HG03108 (cell line): ENCODE measurements around the gene C10orf143.
A peak's percentile ranks its signal among the peaks of the same experiment; 100 is the strongest.
"Not testable (repeated sequence)": the region's sequence is repeated elsewhere in the genome, so short reads cannot be mapped to it uniquely, and the experiment has no call there.

ENCODE experiments used
- ATAC-seq: cut with Tn5 transposase; IDR thresholded peaks from one replicate; pipeline ENCODE4 v1.9.1; 2021; ENCODE audit warnings: moderate library complexity; ENCODE audit not compliant: unreplicated experiment

The C10orf143 gene

DNA sequence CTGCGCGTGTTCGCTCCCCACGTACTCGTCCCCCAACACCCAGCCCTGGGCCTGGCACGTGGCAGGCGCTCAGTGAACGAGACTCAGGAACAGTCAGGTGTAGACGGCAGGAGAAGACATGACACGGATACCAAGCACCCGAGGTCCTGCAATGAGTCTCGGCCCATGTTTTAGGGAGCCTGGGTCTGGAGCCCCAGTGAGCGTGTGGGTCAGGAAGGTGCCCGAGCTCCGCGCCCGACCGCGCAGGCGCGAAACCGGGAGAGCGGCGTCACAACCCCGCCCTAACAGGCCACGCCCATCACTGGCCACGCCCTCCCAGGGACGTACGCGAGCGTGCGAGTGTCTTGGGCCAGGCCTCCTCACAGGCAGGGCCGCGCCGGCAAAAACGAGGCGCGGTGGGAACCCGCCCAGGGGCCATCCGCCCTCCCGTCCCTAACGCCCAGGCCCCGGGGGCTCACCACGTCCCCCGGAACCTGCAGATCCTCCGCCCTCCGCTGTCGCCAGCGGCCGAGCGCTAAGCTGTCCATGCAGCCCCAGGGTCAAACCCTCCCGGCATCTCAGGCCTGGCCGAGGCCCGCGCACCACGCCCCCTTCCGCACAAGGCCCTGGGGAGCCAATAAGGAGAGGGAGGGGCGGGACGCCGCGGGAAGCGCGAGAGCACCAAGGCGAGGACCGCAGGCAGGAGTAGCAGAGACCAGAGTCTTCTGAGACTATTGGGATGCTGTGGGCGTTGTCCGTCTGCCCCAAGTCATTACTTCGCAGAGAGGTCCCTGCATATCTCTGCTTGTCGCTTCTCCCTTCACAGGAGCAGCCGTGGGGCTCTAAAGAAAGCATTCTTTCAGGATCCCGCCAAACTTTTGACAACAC, at the start of gene C10orf143:
C10orf143 (minus strand) TSS at position 585 of the 867 bp plus-strand sequence; CDS start at position 527, 58 bp downstream.
- ATAC-seq = peak; percentile 82

DNA sequence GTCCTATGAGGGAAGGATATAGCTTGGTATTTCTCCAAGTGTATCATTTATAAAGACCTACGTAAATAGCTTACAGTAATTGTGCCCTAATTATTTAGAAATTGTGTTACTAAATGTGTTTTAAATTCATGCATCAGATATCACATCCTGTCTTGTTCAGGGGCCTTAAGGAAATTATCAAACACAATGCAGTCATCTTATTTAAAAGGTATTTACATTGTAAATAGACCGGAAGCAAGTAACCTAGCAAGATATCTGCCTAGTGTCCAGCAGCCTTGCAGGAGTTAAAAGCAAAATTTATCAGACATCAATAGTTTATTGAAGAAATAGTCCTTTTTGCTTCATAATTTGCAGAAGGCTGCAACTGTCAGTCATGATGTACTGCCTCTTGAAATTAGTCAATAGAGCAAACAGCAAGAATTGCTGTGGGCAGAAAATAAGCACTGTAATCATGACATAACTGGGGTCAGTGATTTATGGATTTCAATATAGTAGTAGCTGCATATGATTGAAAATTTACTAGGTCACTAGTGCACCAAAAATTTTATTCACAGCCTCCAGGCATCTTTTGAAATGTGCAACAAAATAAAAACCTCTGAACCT, 48.7 kb upstream of the C10orf143 start:
- no peak for ATAC-seq

DNA sequence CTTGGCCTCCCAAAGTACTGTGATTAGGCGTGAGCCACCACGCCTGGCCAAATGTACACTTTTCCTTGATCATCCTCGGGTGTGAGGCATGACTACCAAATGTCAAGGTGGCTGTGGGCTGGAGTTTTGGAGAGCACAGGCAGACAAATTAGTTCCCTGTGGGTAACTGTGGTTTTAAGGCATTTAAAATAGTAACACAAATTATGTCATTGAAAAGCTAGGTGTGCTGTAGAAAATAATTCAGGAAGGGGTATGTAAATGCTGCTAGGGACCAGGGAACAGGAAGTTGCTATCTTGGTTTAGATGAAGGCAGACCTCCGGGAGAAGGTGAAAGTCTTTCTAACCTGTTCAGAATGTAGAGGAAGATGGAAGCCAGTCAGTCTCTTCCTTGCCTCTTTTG, 35.4 kb upstream of the C10orf143 start:
- no peak for ATAC-seq

DNA sequence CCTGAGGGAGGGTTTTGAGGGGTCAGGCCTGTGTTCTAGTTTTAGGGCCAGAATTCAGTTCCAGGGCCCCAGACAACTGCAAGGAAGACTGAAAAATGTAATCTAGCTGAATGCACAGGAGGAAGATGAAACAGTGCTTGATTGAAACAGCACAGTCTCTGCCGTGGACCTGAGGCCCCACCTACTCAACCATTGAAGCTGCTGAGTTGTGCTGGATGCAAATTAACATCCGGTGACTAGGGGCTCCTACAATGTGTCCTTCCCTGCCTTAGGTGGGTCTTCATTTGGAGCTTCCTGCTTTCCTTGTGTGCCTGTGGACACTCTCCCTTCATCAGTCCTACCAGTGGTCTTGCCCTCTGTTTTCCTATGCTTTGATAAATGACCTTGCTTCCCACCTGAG, 31.2 kb upstream of the C10orf143 start:
- peak; percentile 82 for ATAC-seq

DNA sequence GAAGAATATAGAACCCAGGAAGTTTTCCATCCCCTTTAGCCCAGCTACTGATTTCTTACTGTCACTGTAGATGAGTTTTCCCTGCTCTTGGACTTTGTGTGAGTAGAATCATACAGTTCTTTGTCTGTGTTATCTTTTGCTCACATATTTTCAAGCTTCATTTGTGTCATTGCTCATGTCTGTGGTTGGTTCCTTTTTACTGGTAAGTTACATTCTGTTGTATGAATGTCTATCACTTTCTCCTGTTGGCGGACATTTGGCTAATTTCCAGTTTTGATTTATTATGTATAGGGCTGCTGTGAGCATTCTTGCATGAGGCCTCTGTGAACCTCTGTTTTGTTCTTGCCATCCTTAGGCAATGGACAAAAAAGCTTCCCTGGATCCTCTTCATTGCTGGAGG, 30.8 kb upstream of the C10orf143 start:
- peak; percentile 29 for ATAC-seq

DNA sequence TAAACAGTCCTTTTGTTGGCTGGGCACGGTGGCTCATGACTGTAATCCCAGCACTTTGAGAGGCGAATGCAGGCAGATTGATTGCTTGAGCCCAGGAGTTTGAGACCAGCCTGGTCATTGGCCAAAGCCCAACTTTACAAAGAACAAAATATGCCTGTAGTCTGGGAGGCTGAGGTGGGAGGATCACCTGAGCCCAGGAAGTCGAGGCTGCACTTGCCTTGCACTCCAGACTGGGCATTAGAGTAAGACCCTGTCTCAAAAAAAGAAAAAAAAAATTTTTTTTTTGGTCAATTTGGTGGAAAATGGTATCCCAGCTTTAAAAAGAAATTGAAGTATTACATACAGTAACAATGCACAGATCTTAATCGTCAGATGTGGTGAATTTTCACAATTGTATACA, 30.4 kb upstream of the C10orf143 start:
- no peak for ATAC-seq

DNA sequence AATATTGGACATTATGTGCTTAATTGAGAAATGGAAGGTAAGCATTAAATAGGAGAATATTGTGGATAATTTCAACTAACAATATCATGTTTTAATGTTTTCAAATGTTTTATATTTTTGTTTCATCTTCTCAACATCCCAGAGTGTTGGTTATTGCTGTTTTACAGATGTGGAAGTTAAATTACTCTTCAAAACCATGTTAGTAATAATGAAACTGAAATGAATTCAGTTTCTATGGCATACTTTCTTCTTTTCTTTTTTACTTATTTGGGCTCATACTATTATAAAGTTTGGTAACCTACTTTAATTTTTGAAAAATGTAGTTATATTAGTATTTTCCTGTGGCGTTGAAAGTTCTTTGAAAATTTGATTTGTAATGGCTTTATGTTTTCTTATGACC, 29.8 kb upstream of the C10orf143 start:
- ATAC-seq = no peak

DNA sequence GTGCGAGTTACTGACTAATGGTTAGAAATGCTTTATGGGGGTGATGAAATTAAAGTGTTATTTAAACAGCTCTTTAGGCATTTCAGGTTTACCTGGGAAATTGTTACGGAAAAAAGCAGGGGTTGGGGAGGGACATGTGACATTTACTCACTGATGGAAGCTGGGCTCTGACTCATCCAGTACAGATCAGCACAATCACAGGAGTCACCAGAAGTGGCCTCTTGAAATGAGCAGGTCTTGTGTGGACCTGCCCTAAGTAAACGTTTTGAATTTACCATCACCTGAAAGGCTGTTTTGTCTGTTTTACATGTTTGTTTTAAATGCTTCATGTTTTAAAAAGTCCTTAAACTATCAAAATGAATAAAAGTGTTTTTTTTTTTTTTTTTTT, 27.8 kb upstream of the C10orf143 start:
- ATAC-seq = no peak

DNA sequence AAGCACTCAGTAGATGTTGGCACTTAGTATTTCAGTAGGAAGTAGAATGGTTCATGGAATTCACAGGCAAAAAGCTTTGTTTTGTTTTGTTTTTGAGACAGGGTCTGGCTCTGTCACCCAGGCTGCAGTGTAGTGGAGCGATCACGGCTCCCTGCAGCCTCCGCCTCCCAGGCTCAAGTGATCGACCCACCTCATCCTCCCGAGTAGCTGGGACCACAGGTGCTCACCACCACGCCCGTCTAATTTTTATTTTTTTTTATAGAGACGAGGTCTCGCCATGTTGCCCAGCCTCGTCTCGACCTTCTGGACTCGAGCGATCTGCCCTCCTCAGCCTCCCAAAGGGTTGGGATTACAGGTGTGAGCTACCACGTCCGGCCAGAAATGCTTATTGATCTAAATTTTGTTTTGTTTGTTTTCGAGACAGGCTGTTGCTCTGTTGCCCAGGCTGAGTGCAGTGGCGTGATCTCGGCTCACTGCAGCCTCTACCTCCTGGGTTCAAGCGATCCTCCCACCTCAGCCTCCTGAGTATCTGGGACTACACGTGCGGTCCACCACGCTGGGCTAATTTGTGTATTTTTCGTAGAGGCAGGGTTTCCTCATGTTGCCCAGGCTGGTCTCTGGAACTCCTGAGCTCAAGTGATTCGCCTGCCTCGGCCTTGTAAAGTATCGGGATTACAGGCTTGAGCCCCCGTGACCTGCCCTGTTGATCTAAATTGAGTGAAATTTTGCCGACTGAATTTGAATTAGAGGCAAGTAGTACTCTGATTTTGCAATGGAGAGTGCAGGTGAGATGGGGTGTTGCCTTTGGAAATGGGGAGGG, 27.2 kb upstream of the C10orf143 start:
- no peak for ATAC-seq

DNA sequence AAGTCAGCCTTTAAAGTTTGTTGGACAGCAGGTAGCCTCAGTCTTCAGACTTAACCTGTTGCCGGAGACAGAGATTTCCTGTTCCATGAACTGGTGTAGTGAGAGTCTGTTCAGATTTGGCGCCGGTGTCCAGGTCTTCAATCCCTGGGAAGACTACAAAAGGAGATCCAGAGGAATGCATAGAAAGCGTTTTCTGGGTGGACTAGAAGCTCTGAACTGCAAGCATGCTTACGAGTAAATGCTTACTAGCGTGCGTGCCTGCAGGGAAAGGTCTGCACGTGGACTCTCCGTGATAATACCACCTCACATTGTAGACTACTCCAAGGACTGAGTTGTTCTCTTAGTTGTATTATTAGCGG, 26.4 kb upstream of the C10orf143 start:
- ATAC-seq = no peak

DNA sequence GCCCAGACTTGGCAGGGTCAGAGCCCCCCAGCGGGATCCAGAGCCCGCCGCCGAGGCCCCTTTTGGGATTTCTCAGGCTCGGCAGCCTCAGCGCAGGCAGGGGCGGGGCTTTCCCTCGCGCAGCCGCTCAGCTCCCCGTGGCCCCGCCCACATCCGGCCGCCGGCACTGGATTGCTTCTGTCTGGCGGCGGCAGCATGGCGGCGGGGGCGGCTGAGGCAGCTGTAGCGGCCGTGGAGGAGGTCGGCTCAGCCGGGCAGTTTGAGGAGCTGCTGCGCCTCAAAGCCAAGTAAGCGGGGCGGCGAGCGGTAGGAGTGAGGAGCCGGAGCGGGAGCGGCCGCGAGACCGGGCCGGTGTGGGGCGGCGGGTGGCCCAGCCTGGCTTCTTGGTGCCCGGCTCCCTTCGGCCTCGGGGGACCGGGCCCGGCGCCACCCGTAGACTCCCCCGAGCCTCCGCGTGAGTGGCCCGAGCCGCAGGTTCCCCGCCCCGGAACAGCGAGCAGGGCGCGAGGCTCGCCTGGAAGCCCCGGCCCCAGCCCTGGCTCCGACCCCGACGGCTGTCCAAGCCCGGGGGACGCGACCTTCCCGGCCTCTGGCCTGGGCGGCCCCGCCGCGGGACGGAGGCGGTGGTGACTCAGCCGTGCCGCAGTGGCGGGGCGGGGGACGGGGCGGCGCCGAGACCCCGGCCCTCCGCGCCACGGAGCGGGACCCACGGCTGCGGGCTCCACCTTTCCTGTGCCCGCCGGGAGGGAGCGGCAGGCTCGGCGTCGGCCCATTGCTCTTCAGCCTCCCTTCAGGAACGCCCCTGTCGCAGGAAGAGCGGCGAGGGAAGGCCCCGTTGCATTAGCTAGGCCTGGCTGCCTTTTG, 25.8 kb upstream of the C10orf143 start, which contains the start of gene GLRX3:
GLRX3 (plus strand) TSS at position 166 of the 864 bp plus-strand sequence; CDS start at position 196, 30 bp downstream.
- ATAC-seq = peak; percentile 63

DNA sequence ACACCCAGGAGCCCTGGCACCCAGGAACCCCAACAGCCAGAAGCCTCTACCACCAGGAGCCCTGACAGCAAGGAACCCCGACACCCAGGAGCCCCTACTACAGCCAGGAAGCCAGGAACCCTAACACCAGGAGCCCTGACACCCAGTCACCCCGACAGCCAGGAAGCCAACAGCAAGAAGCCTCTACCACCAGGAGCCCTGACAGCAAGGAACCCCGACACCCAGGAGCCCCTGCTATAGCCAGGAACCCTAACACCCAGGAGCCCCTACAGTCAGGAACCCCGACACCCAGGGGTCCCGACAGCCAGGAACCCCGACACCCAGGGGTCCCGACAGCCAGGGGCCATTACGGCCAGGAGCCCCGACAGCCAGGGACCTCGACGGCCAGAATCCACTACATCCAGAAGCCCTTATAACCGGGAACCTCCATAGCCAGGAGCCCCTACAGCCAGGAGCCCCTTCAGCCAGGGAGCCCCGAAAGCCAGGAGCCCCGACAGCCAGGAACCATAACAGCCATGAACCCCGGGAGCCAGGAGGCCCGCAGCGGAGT, 25.1 kb upstream of the C10orf143 start:
- no peak for ATAC-seq

DNA sequence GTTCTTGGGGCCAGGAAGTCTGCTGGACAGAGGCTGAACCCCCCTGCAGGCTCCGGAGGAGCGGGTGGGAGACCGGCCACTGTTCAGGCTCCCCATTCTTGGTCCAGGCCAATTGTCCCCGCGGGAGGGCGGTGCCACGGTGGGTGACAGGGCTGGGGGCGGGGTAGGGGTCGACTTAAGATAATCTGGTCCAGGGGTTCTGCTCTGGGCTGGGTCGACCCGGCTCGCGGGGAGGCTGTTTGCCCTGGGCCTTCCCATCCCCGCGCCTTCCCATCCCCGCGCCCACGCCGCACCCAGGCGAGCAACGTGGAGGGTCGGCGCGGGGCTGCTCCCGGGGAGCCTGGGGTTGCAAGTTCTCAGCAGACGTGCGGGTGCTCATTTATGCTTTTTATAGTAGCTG, 18.3 kb upstream of the C10orf143 start:
- ATAC-seq = no peak

DNA sequence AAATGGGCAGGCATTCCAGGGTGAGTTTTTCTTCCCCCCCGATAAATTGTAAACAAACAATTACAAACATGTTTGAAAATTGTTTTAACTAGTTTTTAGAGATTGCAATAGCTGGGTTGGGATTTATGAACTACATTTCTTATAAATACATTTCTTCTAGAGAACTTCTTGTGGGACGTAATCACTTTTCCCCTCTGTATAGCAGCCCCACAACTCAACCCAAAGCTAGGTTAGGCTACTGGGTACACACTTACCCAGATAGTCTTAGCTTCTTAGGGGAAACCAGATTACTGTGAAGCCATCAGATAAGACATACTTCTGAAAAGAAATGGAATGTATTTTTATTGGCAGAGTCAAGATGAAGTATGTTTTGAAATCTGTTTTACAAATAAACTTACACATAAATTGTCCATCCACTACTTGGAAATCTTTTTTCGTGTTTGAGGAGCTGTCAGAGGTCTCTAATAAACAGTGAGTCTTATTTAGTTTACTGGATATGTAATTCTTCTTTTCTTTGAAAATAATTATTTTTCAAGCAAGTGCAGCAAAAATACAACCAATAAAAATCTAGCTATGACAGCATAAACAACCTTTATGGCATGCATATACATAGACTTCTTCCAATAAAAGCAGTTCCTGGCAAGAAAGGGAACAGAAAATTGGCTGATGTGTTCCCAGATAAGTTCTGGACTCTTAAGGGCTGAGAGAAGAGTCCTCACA, 17.6 kb upstream of the C10orf143 start:
- ATAC-seq = no peak

DNA sequence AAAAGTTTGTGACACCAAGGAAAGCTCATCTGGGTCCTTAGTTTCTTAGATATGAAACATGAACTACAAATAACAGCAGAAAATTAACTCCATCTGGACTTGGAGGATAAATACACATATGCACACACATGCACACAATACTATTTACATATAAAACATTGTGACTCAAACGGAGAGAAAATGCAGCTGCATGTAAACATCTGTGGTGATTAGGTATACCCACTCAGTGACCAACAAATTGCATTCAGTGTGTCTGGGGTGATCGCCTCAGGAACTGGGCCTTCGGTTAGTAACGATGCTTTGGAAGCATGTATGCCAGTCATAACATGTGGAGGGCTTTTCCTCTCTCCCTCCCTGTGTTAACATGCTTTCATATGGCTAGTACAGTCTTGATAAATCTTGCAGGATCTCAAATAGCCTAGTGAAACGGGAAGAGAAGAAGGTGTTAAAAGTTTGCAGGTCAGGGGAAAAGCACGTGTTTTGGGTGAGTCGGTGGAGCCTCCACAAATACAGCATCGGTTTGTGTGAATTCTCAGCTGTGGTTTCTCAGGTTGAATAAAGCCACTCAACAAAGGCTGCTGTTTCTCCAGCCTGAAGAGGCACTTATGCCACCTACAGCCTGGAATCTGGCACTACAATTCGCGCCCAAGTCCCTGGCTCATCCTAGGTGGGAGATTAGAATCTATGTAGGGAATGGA, 16.9 kb upstream of the C10orf143 start:
- peak; percentile 95 for ATAC-seq

DNA sequence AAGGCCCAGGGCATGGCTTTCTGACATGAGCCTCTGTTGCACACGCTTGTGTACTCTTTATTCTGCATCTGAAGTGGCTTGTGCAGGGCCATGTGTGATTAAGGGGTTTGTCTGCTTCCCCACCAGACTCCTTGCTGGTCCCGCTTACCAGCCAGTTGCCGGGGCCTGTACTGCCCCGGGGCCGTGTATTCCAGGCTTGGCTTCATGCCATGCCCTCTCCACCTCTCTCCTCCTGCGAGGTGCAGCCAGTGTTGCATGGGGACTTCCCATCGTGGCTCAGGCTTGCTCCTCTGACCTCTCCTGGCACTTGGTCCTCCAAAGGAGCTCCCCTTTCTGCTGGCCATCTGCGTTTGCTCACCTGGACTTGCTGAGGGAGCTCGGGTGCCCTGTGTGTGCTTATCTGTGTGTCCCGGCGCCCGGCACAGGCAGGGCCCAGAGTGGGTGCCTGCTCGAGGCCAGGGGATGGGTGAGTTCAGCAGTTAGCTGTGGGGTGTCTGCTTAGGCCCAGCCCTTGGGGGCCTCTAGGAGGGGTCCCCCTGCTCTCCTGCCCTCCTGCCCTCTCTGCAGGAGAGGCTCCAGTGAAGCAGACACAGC, 11.0 kb upstream of the C10orf143 start:
- no peak for ATAC-seq

DNA sequence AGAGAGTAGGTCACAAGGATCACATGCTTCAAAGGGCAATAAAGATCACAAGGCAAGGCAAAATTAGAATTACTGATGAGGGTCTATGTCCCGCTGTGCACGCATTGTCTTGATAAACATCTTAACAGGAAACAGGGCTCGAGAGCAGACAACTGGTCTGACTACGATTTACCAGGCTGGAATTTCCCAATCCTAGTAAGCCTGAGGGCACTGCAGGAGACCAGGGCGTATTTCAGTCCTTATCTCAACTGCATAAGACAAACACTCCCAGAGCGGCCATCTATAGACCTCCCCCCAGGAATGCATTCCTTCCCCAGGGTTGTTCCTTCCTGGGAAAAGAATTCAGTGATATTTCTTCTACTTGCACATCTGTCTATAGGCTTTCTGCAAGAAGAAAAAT, 6.9 kb upstream of the C10orf143 start:
- ATAC-seq = not testable (repeated sequence)

DNA sequence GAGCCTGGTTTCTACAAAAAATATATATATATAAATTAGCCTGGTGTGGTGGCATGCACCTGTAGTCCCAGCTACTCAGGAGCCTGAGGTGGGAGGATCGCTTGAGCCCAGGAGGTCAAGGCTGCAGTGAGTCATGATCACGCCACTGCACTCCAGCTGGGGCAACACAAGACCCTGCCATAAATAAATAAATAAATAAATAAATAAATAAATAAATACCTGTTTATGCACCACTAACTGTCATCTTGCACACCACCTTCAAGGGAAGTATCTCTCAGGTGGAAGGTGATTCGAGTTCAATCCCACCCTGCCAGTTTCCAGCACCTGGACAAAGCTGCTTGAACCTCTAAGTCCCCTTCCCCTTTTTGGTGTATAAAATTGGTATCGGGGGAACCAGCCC, 6.3 kb upstream of the C10orf143 start:
- ATAC-seq = not testable (repeated sequence)

DNA sequence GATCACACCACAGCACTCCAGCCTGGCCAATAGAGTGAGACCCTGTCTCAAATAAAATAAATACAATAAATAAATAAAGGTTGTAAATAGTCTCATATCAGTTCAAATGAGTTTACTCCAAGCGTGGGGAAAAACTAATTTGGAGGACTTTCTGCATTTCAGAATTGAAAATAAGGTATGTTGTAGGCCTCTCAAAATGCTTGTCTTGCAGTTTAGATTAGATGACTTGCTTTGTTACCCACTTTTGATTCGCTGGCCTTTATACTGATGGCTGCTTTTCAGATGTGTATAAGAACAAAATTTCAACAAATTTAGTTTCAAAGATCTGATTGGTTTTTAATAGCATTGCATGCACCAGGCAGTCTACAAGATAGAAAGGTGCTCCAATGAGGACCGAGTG, 2.2 kb upstream of the C10orf143 start:
- no peak for ATAC-seq
